A673 (cell line): ENCODE data around the gene PRSS35. TPM values are rescaled to one million over a fixed set of nuclear protein-coding genes. Genes with fewer than 3 reads are reported as not detected.

ENCODE experiments used
- BruUV-seq: library from RNA; stranded (reverse); fragments of 400-500 nt; replicated peaks from 2 replicates; lab custom pipeline; 2021; lab: Mats Ljungman, UMichigan
- CTCF ChIA-PET: fragments of 300-600 bp; sonication (Branson Sonifier 250); formaldehyde crosslinking; loops from one replicate; lab custom pipeline; 2022; ENCODE audit warnings: antibody characterized with exemption; lab: Charles Lee
- POLR2A ChIA-PET: fragments of 300-600 bp; sonication (Branson Sonifier 250); formaldehyde crosslinking; loops from one replicate; lab custom pipeline; 2022; ENCODE audit warnings: antibody characterized with exemption; ENCODE audit not compliant: low non-redundant PET; lab: Charles Lee
- DNase-seq: peaks from one replicate; pipeline ENCODE4 v3.0.0-alpha.2; 2015; ENCODE audit warnings: low spot score
- H3K27ac ChIP-seq: fragments of 200-600 bp; sonication (generic); 2 replicates; pipeline ENCODE4 v1.5.1; 2016; ENCODE audit warnings: mixed run types, low read depth, mild to moderate bottlenecking, mixed read lengths, antibody characterized with exemption, low read length; ENCODE audit not compliant: poor library complexity, severe bottlenecking
- H3K27me3 ChIP-seq: fragments of 200-600 bp; sonication (generic); replicated peaks from 2 replicates; pipeline ENCODE4 v1.6.1; 2017; ENCODE audit warnings: mixed run types, low read depth, mild to moderate bottlenecking, mixed read lengths, antibody characterized with exemption, low read length; ENCODE audit not compliant: insufficient read depth, poor library complexity
- H3K36me3 ChIP-seq: fragments of 200-600 bp; sonication (generic); 2 replicates; pipeline ENCODE4 v1.6.1; 2016; ENCODE audit warnings: mixed run types, mild to moderate bottlenecking, mixed read lengths, antibody characterized with exemption, low read length; ENCODE audit not compliant: insufficient read depth, poor library complexity, severe bottlenecking
- H3K4me1 ChIP-seq: fragments of 200-600 bp; sonication (generic); 2 replicates; pipeline ENCODE4 v1.6.1; 2017; ENCODE audit warnings: mixed run types, mild to moderate bottlenecking, mixed read lengths, antibody characterized with exemption, low read length; ENCODE audit not compliant: insufficient read depth, poor library complexity, severe bottlenecking
- H3K4me3 ChIP-seq: fragments of 200-600 bp; sonication (generic); 2 replicates; pipeline ENCODE4 v1.5.1; 2016; ENCODE audit warnings: low read depth, mixed run types, mild to moderate bottlenecking, mixed read lengths, low read length; ENCODE audit not compliant: poor library complexity, severe bottlenecking
- H3K9me3 ChIP-seq: fragments of 200-600 bp; sonication (generic); 2 replicates; pipeline ENCODE4 v1.6.1; 2016; ENCODE audit warnings: mixed run types, low read depth, mild to moderate bottlenecking, mixed read lengths, antibody characterized with exemption, low read length; ENCODE audit not compliant: poor library complexity, severe bottlenecking
- EZH2 ChIP-seq: fragments of 200-600 bp; sonication (generic); IDR thresholded peaks from 2 replicates; pipeline ENCODE4 v1.6.1; 2017; ENCODE audit warnings: borderline replicate concordance, low read depth, mild to moderate bottlenecking, mixed read lengths, antibody characterized with exemption, low read length; ENCODE audit not compliant: poor library complexity, severe bottlenecking
- intact Hi-C: fragments of 100-400 bp; cut with micrococcal nuclease; formaldehyde crosslinking; loops from one replicate; pipeline ENCODE4 v1.10.0; 2022; ENCODE audit not compliant: unreplicated experiment
- total RNA-seq: library from RNA; stranded (reverse); gene quantifications from 2 replicates; pipeline ENCODE4 v1.2.3, GENCODE V29; 2021
- TF ChIP-seq, protein P1 (sequence below): fragments of 300-800, 200-600 bp; sonication (generic); conservative IDR thresholded peaks from 2 replicates; pipeline ENCODE4 v1.5.1; 2017; ENCODE audit warnings: low read depth, mild to moderate bottlenecking, antibody characterized with exemption, low read length, moderate library complexity, mixed read lengths

Gene PRSS35
- total RNA-seq, 1 experiment from 2014 or later = 112 TPM

DNA sequence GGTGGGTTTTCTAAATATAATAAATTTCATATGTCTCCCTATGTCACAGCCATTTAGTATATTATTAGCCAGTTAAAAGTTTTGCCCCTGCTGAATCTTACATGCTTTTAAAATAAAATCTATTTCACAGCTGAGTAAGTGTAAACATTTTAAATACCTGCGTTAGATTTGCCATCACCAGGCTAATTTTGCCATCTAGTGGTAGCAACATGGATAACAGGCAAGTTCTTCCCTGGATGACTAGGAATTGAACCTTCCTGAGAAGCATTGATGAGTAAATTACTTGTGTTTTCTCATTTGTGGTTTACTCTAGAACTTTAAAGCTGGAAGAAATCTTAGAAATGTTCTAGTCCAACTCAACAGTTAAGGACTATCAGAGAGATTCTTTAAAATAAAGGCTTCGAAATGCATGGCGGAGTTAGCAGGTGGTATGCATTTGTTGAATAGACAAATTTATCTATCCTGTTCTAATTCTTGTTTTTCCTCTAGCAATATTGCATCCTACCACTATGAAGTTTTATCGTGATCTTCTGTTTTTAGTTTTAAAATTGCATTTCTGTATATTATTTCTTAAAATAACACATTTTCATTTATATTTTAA, 2.6 kb downstream of the PRSS35 start:
- TF ChIP-seq, protein P1, sequence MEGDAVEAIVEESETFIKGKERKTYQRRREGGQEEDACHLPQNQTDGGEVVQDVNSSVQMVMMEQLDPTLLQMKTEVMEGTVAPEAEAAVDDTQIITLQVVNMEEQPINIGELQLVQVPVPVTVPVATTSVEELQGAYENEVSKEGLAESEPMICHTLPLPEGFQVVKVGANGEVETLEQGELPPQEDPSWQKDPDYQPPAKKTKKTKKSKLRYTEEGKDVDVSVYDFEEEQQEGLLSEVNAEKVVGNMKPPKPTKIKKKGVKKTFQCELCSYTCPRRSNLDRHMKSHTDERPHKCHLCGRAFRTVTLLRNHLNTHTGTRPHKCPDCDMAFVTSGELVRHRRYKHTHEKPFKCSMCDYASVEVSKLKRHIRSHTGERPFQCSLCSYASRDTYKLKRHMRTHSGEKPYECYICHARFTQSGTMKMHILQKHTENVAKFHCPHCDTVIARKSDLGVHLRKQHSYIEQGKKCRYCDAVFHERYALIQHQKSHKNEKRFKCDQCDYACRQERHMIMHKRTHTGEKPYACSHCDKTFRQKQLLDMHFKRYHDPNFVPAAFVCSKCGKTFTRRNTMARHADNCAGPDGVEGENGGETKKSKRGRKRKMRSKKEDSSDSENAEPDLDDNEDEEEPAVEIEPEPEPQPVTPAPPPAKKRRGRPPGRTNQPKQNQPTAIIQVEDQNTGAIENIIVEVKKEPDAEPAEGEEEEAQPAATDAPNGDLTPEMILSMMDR = peak; percentile 82
- no peak for TF ChIP-seq EZH2
- peaks cover 3% of the 10 kb centered on the region for H3K36me3 ChIP-seq
- H3K4me1 ChIP-seq = peaks cover 46% of the 10 kb centered on the region
- peak; percentile 78 for DNase-seq
- ChIA-PET POLR2A (no interaction called here), CTCF (interaction anchor here (0.6 to 2.8 kb wide), 9 partner anchors 9 to 448 kb away, joined by 3 to 14 read pairs (median 3); partner anchors contain the start of gene DOP1A)
- no peaks in the 10 kb centered on the region for H3K27me3 ChIP-seq
- peak overlapping the region; percentile 75 for H3K27ac ChIP-seq
- peak overlapping the region; percentile 64 for H3K4me3 ChIP-seq
- no peaks in the 10 kb centered on the region for H3K9me3 ChIP-seq
- intact Hi-C loops = loop anchor here (2.0 to 10.0 kb wide), 2 partner anchors 448 to 1260 kb away; partner anchors contain the start of gene DOP1A
- BruUV-seq = no TSS peak

DNA sequence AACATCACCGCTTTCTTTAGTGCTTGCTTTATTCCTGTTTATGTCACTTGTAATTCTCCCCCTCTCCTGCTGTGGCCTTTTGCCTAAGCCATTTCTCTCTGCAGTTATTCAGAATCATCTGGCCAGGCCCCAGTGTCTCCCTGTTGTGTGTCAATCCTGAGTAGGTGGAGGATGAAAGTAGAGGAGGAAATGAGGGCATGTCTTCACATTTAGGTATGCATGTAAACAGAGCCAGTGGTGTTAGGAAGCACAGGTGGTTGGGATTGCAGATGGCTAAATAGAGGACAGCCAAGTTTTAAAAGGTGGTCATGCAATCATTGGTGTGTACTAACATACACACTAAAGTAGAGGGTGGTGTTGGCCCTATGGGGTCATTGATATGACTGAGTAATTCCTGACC, 5.2 kb downstream of the PRSS35 start:
- DNase-seq = peak; percentile 36
- Histone ChIP-seq H3K36me3 (peaks cover 3% of the 10 kb centered on the region), H3K9me3 (no peaks in the 10 kb centered on the region), H3K27me3 (no peaks in the 10 kb centered on the region), H3K4me3 (peak overlapping the region; percentile 3), H3K27ac (peak overlapping the region; percentile 10), H3K4me1 (peaks cover 44% of the 10 kb centered on the region)
- intact Hi-C loops = loop anchor here (10.0 kb wide), 1 partner anchor 1263 kb away; no protein-coding TSS in a partner anchor
- no TSS peak for BruUV-seq
- no peak for TF ChIP-seq EZH2
- TF ChIP-seq, protein P1 = 0 out of 2 replicates have a peak, but pooled peaks have one; percentile 17
- POLR2A ChIA-PET = no interaction called here
- CTCF ChIA-PET = no interaction called here

DNA sequence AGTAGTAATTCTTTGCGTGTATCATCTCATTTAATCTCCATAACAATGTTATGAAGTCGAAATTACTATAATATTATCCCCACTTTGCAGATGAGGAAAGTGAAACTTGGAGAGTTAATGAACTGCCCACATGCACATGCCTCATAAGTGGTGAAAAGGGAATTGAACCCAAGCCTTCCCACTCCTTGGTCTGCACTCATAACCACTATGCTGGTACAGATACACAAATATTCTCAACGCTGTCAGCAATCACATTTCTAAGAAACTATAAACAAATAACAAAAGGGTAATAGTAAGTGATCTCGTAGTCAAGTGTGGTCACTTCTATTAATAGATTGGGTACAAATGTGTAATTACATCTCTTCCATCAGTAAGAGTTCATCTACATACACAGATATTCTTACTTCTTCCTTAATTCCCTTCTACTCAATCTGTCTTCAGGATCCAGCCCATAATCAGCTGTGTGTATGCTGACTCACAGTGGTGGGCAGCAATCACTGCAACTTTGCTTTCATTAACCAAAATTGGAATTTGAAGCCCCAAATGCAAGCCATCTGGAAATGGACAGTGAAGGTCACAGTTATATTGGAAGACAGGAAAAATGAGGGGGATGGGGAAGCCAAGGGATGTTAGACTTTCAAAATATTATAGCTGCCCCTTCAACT, 6.6 kb downstream of the PRSS35 start:
- intact Hi-C loops = loop anchor here (10.0 kb wide), 1 partner anchor 1264 kb away; no protein-coding TSS in a partner anchor
- ChIA-PET POLR2A (no interaction called here), CTCF (interaction anchor here (0.6 to 1.5 kb wide), 4 partner anchors 17 to 451 kb away, joined by 3 to 4 read pairs (median 3); partner anchors contain the start of gene DOP1A)
- no TSS peak for BruUV-seq
- peaks cover 18% of the 10 kb centered on the region for H3K36me3 ChIP-seq
- H3K27me3 ChIP-seq = no peaks in the 10 kb centered on the region
- no peak overlapping the region for H3K4me3 ChIP-seq
- no peak overlapping the region for H3K27ac ChIP-seq
- no peaks in the 10 kb centered on the region for H3K9me3 ChIP-seq
- DNase-seq = peak; percentile 67
- TF ChIP-seq, protein P1 = peak; percentile 71
- TF ChIP-seq EZH2 = no peak
- peaks cover 44% of the 10 kb centered on the region for H3K4me1 ChIP-seq
